WTC11 (cell line): ENCODE measurements around the gene MCF2L2. TPM values are rescaled to one million over a fixed set of nuclear protein-coding genes. Genes with fewer than 3 reads are reported as not detected.

Experiments used
- ATAC-seq: fragments of 200-7000 bp; cut with Tn5 transposase; 2 replicates; pipeline ENCODE4 v1.10.0; 2021; ENCODE audit warnings: mild to moderate bottlenecking, moderate library complexity
- CTCF ChIA-PET: fragments of 300-600 bp; sonication (Branson Sonifier 250); formaldehyde crosslinking; loops from one replicate; lab custom pipeline; 2021; ENCODE audit warnings: antibody characterized with exemption; lab: Charles Lee
- POLR2A ChIA-PET: fragments of 350-600 bp; sonication (Branson Sonifier 250); formaldehyde crosslinking; loops from one replicate; lab custom pipeline; 2021; ENCODE audit warnings: antibody characterized with exemption; lab: Charles Lee
- DNase-seq: peaks from one replicate; pipeline ENCODE4 v3.0.0; 2021; ENCODE audit warnings: low spot score
- H3K27ac Mint-ChIP-seq: 2 replicates; pipeline ENCODE4 v1.8.0; 2021; ENCODE audit warnings: mixed read lengths
- H3K27me3 Mint-ChIP-seq: 2 replicates; pipeline ENCODE4 v1.8.0; 2021; ENCODE audit warnings: low read depth, mild to moderate bottlenecking, moderate library complexity, mixed read lengths
- H3K36me3 Mint-ChIP-seq: 2 replicates; pipeline ENCODE4 v1.8.0; 2021; ENCODE audit warnings: mixed read lengths
- H3K4me1 Mint-ChIP-seq: 2 replicates; pipeline ENCODE4 v1.8.0; 2022; ENCODE audit warnings: mixed read lengths
- H3K4me3 Mint-ChIP-seq: 2 replicates; pipeline ENCODE4 v1.8.0; 2021; ENCODE audit warnings: mild to moderate bottlenecking, moderate library complexity, mixed read lengths
- H3K9me3 Mint-ChIP-seq: 2 replicates; pipeline ENCODE4 v1.8.0; 2021; ENCODE audit warnings: mixed read lengths
- CREM ChIP-seq: sonication (generic); formaldehyde crosslinking; IDR thresholded peaks from 2 replicates; pipeline ENCODE4 v1.8.1; 2022; ENCODE audit warnings: mild to moderate bottlenecking, missing genetic modification reagents, moderate library complexity
- ELF4 ChIP-seq: sonication (generic); formaldehyde crosslinking; IDR thresholded peaks from 2 replicates; pipeline ENCODE4 v1.8.1; 2022; ENCODE audit warnings: low read depth, mild to moderate bottlenecking, moderate library complexity, missing genetic modification reagents
- ESRRA ChIP-seq: sonication (generic); formaldehyde crosslinking; IDR thresholded peaks from 2 replicates; pipeline ENCODE4 v1.8.1; 2022; ENCODE audit warnings: mild to moderate bottlenecking, missing genetic modification reagents, borderline replicate concordance
- ETV6 ChIP-seq: sonication (generic); formaldehyde crosslinking; IDR thresholded peaks from 2 replicates; pipeline ENCODE4 v1.8.1; 2022; ENCODE audit warnings: mild to moderate bottlenecking, missing genetic modification reagents
- FOXP1 ChIP-seq: sonication (generic); formaldehyde crosslinking; IDR thresholded peaks from 2 replicates; pipeline ENCODE4 v1.8.0; 2022; ENCODE audit warnings: missing genetic modification reagents, mild to moderate bottlenecking, moderate library complexity, borderline replicate concordance
- GRHL2 ChIP-seq: fragments of 250-450 bp; sonication (Bioruptor Pico); IDR thresholded peaks from 2 replicates; pipeline ENCODE4 v1.8.0; 2022; ENCODE audit warnings: mild to moderate bottlenecking, moderate library complexity; ENCODE audit not compliant: insufficient replicate concordance, severe bottlenecking
- GTF2I ChIP-seq: fragments of 250-450 bp; sonication (Bioruptor Pico); conservative IDR thresholded peaks from 2 replicates; pipeline ENCODE4 v1.4.0; 2021; ENCODE audit warnings: mild to moderate bottlenecking
- IRF2 ChIP-seq: sonication (generic); formaldehyde crosslinking; IDR thresholded peaks from 2 replicates; pipeline ENCODE4 v1.8.0; 2022; ENCODE audit warnings: low read depth, missing genetic modification reagents, borderline replicate concordance
- JAZF1 ChIP-seq: fragments of 250-450 bp; sonication (Bioruptor Pico); IDR thresholded peaks from 2 replicates; pipeline ENCODE4 v1.9.0; 2021; ENCODE audit warnings: moderate library complexity, mild to moderate bottlenecking, inconsistent platforms
- KAT7 ChIP-seq: sonication (generic); formaldehyde crosslinking; IDR thresholded peaks from 2 replicates; pipeline ENCODE4 v1.8.1; 2023; ENCODE audit warnings: missing genetic modification reagents, mild to moderate bottlenecking, borderline replicate concordance
- NR1H2 ChIP-seq: sonication (generic); formaldehyde crosslinking; IDR thresholded peaks from 2 replicates; pipeline ENCODE4 v1.9.0; 2021; ENCODE audit warnings: mild to moderate bottlenecking, moderate library complexity, missing genetic modification reagents
- OVOL2 ChIP-seq: fragments of 250-450 bp; sonication (Bioruptor Pico); IDR thresholded peaks from 2 replicates; pipeline ENCODE4 v1.9.0; 2021; ENCODE audit warnings: mild to moderate bottlenecking, borderline replicate concordance
- TCF7 ChIP-seq: sonication (generic); formaldehyde crosslinking; IDR thresholded peaks from 2 replicates; pipeline ENCODE4 v1.8.0; 2022; ENCODE audit warnings: mild to moderate bottlenecking, low read depth, missing genetic modification reagents, moderate library complexity
- TP53 ChIP-seq: sonication (generic); formaldehyde crosslinking; IDR thresholded peaks from 2 replicates; pipeline ENCODE4 v1.8.1; 2023; ENCODE audit warnings: mild to moderate bottlenecking, missing genetic modification reagents
- ZBTB21 ChIP-seq: sonication (generic); formaldehyde crosslinking; IDR thresholded peaks from 2 replicates; pipeline ENCODE4 v1.8.1; 2023; ENCODE audit warnings: mild to moderate bottlenecking, missing genetic modification reagents, borderline replicate concordance
- ZNF232 ChIP-seq: sonication (generic); formaldehyde crosslinking; IDR thresholded peaks from 2 replicates; pipeline ENCODE4 v1.8.0; 2022; ENCODE audit warnings: mild to moderate bottlenecking, missing genetic modification reagents
- ZNF263 ChIP-seq: sonication (generic); formaldehyde crosslinking; IDR thresholded peaks from 2 replicates; pipeline ENCODE4 v1.8.1; 2022; ENCODE audit warnings: low read depth, mild to moderate bottlenecking, moderate library complexity, missing genetic modification reagents
- ZNF317 ChIP-seq: sonication (generic); formaldehyde crosslinking; IDR thresholded peaks from 2 replicates; pipeline ENCODE4 v1.8.1; 2023; ENCODE audit warnings: low read depth, mild to moderate bottlenecking, moderate library complexity, missing genetic modification reagents, borderline replicate concordance
- ZNF423 ChIP-seq: fragments of 250-450 bp; sonication (Bioruptor Pico); IDR thresholded peaks from 2 replicates; pipeline ENCODE4 v2.1.2; 2022; ENCODE audit warnings: mild to moderate bottlenecking, moderate library complexity
- ZNF532 ChIP-seq: fragments of 250-450 bp; sonication (Bioruptor Pico); IDR thresholded peaks from 2 replicates; pipeline ENCODE4 v1.9.0; 2021; ENCODE audit warnings: mild to moderate bottlenecking, borderline replicate concordance
- ZSCAN18 ChIP-seq: fragments of 250-450 bp; sonication (Bioruptor Pico); IDR thresholded peaks from 2 replicates; pipeline ENCODE4 v2.1.2; 2022; ENCODE audit warnings: mild to moderate bottlenecking, moderate library complexity
- total RNA-seq: library from RNA; stranded (reverse); gene quantifications from 3 replicates; pipeline ENCODE4 v1.2.3, GENCODE V29; 2021
- TF ChIP-seq, protein P1 (sequence below): sonication (generic); formaldehyde crosslinking; IDR thresholded peaks from 2 replicates; pipeline ENCODE4 v1.8.0; 2022; ENCODE audit warnings: mild to moderate bottlenecking, missing genetic modification reagents
- TF ChIP-seq, protein P2 (sequence below): sonication (generic); formaldehyde crosslinking; IDR thresholded peaks from 2 replicates; pipeline ENCODE4 v1.8.1; 2023; ENCODE audit warnings: mild to moderate bottlenecking, missing genetic modification reagents
- TF ChIP-seq, protein P3 (sequence below): sonication (generic); formaldehyde crosslinking; IDR thresholded peaks from 2 replicates; pipeline ENCODE4 v1.8.1; 2022; ENCODE audit warnings: mild to moderate bottlenecking, missing genetic modification reagents, moderate library complexity, borderline replicate concordance

Gene MCF2L2
- total RNA-seq, 1 experiment from 2014 or later = 7.5 TPM

DNA sequence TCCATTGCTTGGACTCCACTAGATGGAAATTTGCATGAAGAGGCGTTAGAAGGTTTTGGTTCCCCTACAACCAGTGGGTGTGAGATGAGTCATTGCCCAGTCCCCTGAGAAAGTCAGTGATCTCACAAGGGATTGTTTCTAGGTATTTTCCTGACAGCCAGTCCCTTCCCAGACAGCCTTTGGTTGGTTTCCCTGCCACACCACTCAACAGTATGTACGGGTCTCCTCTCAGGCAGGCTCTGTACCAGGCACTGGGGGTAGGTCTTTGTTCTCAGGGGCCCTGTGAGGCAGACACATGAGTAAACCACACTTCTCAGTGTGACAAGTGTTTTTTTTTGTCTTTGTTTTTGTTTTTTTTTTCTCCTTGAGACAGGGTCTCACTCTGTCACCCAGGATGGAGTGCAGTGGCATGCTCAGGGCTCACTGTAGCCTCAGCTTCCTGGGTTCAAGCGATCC is 269.8 kb downstream of the MCF2L2 start (continued):
- TF ChIP-seq ZSCAN18 (no peak), GRHL2 (CRISPR knock-in tag) (no peak), ESRRA (CRISPR knock-in tag) (no peak)
- TF ChIP-seq, all 79 proteins: peak for 0

GRCh38 chr3:183158113-183158512 is 270.3 kb downstream of the MCF2L2 start:
- H3K9me3 Mint-ChIP-seq = no peaks in the 10 kb centered on the region
- no peak for DNase-seq
- POLR2A ChIA-PET = interaction anchor here (0.6 kb wide), 1 partner anchor 43 kb away, joined by 3 read pairs; no protein-coding TSS in a partner anchor
- CTCF ChIA-PET = no interaction called here
- H3K27me3 Mint-ChIP-seq = peaks cover 30% of the 10 kb centered on the region
- H3K27ac Mint-ChIP-seq = no peak overlapping the region
- no peaks in the 10 kb centered on the region for H3K36me3 Mint-ChIP-seq
- no peak overlapping the region for H3K4me3 Mint-ChIP-seq
- ATAC-seq = no peak
- TF ChIP-seq KAT7 (CRISPR knock-in tag) (no peak), GTF2I (CRISPR knock-in tag) (no peak), ZBTB21 (no peak), CREM (CRISPR knock-in tag) (no peak), OVOL2 (no peak), ZNF532 (CRISPR knock-in tag) (no peak), FOXP1 (no peak), ZNF317 (CRISPR knock-in tag) (no peak), ZNF263 (CRISPR knock-in tag) (no peak)
- TF ChIP-seq, protein P1, sequence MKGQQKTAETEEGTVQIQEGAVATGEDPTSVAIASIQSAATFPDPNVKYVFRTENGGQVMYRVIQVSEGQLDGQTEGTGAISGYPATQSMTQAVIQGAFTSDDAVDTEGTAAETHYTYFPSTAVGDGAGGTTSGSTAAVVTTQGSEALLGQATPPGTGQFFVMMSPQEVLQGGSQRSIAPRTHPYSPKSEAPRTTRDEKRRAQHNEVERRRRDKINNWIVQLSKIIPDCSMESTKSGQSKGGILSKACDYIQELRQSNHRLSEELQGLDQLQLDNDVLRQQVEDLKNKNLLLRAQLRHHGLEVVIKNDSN = no peak
- TF ChIP-seq, all 79 proteins: peak for 0
- H3K4me1 Mint-ChIP-seq = peaks cover 12% of the 10 kb centered on the region

DNA sequence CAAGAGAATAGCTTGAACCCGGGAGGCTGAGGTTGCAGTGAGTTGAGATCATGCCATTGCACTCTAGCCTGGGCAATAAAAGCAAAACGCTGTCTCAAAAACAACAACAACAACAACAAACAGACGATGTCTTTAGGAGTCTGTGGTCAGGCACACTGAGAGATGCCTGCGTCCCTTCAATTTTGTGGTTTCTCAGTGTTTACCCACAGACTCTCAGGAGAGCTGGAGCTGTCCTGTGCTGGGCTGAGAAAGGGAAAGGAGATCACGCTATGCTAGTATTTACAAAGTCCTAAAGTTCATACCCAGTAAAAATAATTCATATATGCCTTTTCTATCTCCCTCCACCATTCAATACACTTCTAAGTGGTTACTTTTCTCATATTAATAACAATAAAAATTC is 272.2 kb downstream of the MCF2L2 start:
- H3K36me3 Mint-ChIP-seq = no peaks in the 10 kb centered on the region
- ChIA-PET CTCF (interaction anchor here (0.9 kb wide), 1 partner anchor 34 kb away, joined by 3 read pairs; no protein-coding TSS in a partner anchor), POLR2A (no interaction called here)
- no peak for DNase-seq
- H3K9me3 Mint-ChIP-seq = no peaks in the 10 kb centered on the region
- no peak overlapping the region for H3K27ac Mint-ChIP-seq
- no peak for ATAC-seq
- H3K4me1 Mint-ChIP-seq = 0 out of 2 replicates have a peak, but pooled peaks cover 2% of the 10 kb centered on the region
- peaks cover 13% of the 10 kb centered on the region for H3K27me3 Mint-ChIP-seq
- no peak overlapping the region for H3K4me3 Mint-ChIP-seq
- TF ChIP-seq NR1H2 (CRISPR knock-in tag) (no peak), ZNF263 (CRISPR knock-in tag) (no peak), ELF4 (CRISPR knock-in tag) (no peak), GTF2I (CRISPR knock-in tag) (no peak), IRF2 (CRISPR knock-in tag) (no peak), TP53 (no peak), JAZF1 (CRISPR knock-in tag) (no peak), TCF7 (CRISPR knock-in tag) (no peak), ZBTB21 (no peak), ZSCAN18 (no peak), ETV6 (CRISPR knock-in tag) (no peak), ZNF423 (CRISPR knock-in tag) (no peak), ZNF232 (CRISPR knock-in tag) (no peak)
- TF ChIP-seq, protein P2, sequence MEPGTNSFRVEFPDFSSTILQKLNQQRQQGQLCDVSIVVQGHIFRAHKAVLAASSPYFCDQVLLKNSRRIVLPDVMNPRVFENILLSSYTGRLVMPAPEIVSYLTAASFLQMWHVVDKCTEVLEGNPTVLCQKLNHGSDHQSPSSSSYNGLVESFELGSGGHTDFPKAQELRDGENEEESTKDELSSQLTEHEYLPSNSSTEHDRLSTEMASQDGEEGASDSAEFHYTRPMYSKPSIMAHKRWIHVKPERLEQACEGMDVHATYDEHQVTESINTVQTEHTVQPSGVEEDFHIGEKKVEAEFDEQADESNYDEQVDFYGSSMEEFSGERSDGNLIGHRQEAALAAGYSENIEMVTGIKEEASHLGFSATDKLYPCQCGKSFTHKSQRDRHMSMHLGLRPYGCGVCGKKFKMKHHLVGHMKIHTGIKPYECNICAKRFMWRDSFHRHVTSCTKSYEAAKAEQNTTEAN (CRISPR knock-in tag) = no peak
- TF ChIP-seq, protein P3, sequence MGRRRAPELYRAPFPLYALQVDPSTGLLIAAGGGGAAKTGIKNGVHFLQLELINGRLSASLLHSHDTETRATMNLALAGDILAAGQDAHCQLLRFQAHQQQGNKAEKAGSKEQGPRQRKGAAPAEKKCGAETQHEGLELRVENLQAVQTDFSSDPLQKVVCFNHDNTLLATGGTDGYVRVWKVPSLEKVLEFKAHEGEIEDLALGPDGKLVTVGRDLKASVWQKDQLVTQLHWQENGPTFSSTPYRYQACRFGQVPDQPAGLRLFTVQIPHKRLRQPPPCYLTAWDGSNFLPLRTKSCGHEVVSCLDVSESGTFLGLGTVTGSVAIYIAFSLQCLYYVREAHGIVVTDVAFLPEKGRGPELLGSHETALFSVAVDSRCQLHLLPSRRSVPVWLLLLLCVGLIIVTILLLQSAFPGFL (CRISPR knock-in tag) = no peak
